WTC11 (cell line): Measurements from ENCODE around the gene MC2R. TPM values are rescaled to one million over a fixed set of nuclear protein-coding genes. Genes with fewer than 3 reads are reported as not detected.

ENCODE experiments used
- ATAC-seq: fragments of 200-7000 bp; cut with Tn5 transposase; 2 replicates; pipeline ENCODE4 v1.10.0; 2021; ENCODE audit warnings: mild to moderate bottlenecking, moderate library complexity
- CTCF ChIA-PET: fragments of 300-600 bp; sonication (Branson Sonifier 250); formaldehyde crosslinking; loops from one replicate; lab custom pipeline; 2021; ENCODE audit warnings: antibody characterized with exemption; lab: Charles Lee
- POLR2A ChIA-PET: fragments of 350-600 bp; sonication (Branson Sonifier 250); formaldehyde crosslinking; loops from one replicate; lab custom pipeline; 2021; ENCODE audit warnings: antibody characterized with exemption; lab: Charles Lee
- DNase-seq: peaks from one replicate; pipeline ENCODE4 v3.0.0; 2021; ENCODE audit warnings: low spot score
- H3K27ac Mint-ChIP-seq: 2 replicates; pipeline ENCODE4 v1.8.0; 2021; ENCODE audit warnings: mixed read lengths
- H3K27me3 Mint-ChIP-seq: 2 replicates; pipeline ENCODE4 v1.8.0; 2021; ENCODE audit warnings: low read depth, mild to moderate bottlenecking, moderate library complexity, mixed read lengths
- H3K36me3 Mint-ChIP-seq: 2 replicates; pipeline ENCODE4 v1.8.0; 2021; ENCODE audit warnings: mixed read lengths
- H3K4me1 Mint-ChIP-seq: 2 replicates; pipeline ENCODE4 v1.8.0; 2022; ENCODE audit warnings: mixed read lengths
- H3K4me3 Mint-ChIP-seq: 2 replicates; pipeline ENCODE4 v1.8.0; 2021; ENCODE audit warnings: mild to moderate bottlenecking, moderate library complexity, mixed read lengths
- H3K9me3 Mint-ChIP-seq: 2 replicates; pipeline ENCODE4 v1.8.0; 2021; ENCODE audit warnings: mixed read lengths
- ATF6 ChIP-seq: sonication (generic); formaldehyde crosslinking; IDR thresholded peaks from 2 replicates; pipeline ENCODE4 v1.8.1; 2023; ENCODE audit warnings: mild to moderate bottlenecking, missing genetic modification reagents
- CDX4 ChIP-seq: fragments of 250-450 bp; sonication (Bioruptor Pico); IDR thresholded peaks from 2 replicates; pipeline ENCODE4 v1.9.0; 2021; ENCODE audit warnings: moderate library complexity, mild to moderate bottlenecking, inconsistent platforms, borderline replicate concordance
- CTCF ChIP-seq: fragments of 200-600 bp; IDR thresholded peaks from 2 replicates; pipeline ENCODE4 v1.8.0; 2022; ENCODE audit warnings: antibody characterized with exemption
- EMX1 ChIP-seq: fragments of 250-450 bp; sonication (Bioruptor Pico); IDR thresholded peaks from 2 replicates; pipeline ENCODE4 v1.8.0; 2021; ENCODE audit warnings: mild to moderate bottlenecking
- ESRRA ChIP-seq: sonication (generic); formaldehyde crosslinking; IDR thresholded peaks from 2 replicates; pipeline ENCODE4 v1.8.1; 2022; ENCODE audit warnings: mild to moderate bottlenecking, missing genetic modification reagents, borderline replicate concordance
- IRF1 ChIP-seq: sonication (generic); formaldehyde crosslinking; IDR thresholded peaks from 2 replicates; pipeline ENCODE4 v1.8.0; 2023; ENCODE audit warnings: missing genetic modification reagents
- JAZF1 ChIP-seq: fragments of 250-450 bp; sonication (Bioruptor Pico); IDR thresholded peaks from 2 replicates; pipeline ENCODE4 v1.9.0; 2021; ENCODE audit warnings: moderate library complexity, mild to moderate bottlenecking, inconsistent platforms
- JUN ChIP-seq: sonication (generic); formaldehyde crosslinking; IDR thresholded peaks from 2 replicates; pipeline ENCODE4 v1.8.0; 2023; ENCODE audit warnings: mild to moderate bottlenecking, missing genetic modification reagents
- MLX ChIP-seq: sonication (generic); formaldehyde crosslinking; IDR thresholded peaks from 2 replicates; pipeline ENCODE4 v1.8.1; 2023; ENCODE audit warnings: mild to moderate bottlenecking, missing genetic modification reagents, moderate library complexity
- NFE2L1 ChIP-seq: sonication (generic); formaldehyde crosslinking; IDR thresholded peaks from 2 replicates; pipeline ENCODE4 v1.8.1; 2023; ENCODE audit warnings: missing genetic modification reagents
- NFYB ChIP-seq: sonication (generic); formaldehyde crosslinking; conservative IDR thresholded peaks from 2 replicates; pipeline ENCODE4 v1.8.0; 2022; ENCODE audit warnings: low read depth, missing genetic modification reagents
- NR1H2 ChIP-seq: sonication (generic); formaldehyde crosslinking; IDR thresholded peaks from 2 replicates; pipeline ENCODE4 v1.9.0; 2021; ENCODE audit warnings: mild to moderate bottlenecking, moderate library complexity, missing genetic modification reagents
- SMAD3 ChIP-seq: sonication (generic); formaldehyde crosslinking; IDR thresholded peaks from 2 replicates; pipeline ENCODE4 v1.8.0; 2022; ENCODE audit warnings: missing genetic modification reagents, mild to moderate bottlenecking, borderline replicate concordance
- STAT6 ChIP-seq: sonication (generic); formaldehyde crosslinking; conservative IDR thresholded peaks from 2 replicates; pipeline ENCODE4 v1.8.1; 2023; ENCODE audit warnings: mild to moderate bottlenecking, low read depth, missing genetic modification reagents, moderate library complexity
- TEAD1 ChIP-seq: sonication (generic); formaldehyde crosslinking; IDR thresholded peaks from 2 replicates; pipeline ENCODE4 v1.8.0; 2022; ENCODE audit warnings: mild to moderate bottlenecking, missing genetic modification reagents
- TEAD4 ChIP-seq: sonication (generic); formaldehyde crosslinking; IDR thresholded peaks from 2 replicates; pipeline ENCODE4 v1.8.0; 2022; ENCODE audit warnings: mild to moderate bottlenecking, missing genetic modification reagents
- ZNF263 ChIP-seq: sonication (generic); formaldehyde crosslinking; IDR thresholded peaks from 2 replicates; pipeline ENCODE4 v1.8.1; 2022; ENCODE audit warnings: low read depth, mild to moderate bottlenecking, moderate library complexity, missing genetic modification reagents
- ZNF532 ChIP-seq: fragments of 250-450 bp; sonication (Bioruptor Pico); IDR thresholded peaks from 2 replicates; pipeline ENCODE4 v1.9.0; 2021; ENCODE audit warnings: mild to moderate bottlenecking, borderline replicate concordance
- ZSCAN18 ChIP-seq: fragments of 250-450 bp; sonication (Bioruptor Pico); IDR thresholded peaks from 2 replicates; pipeline ENCODE4 v2.1.2; 2022; ENCODE audit warnings: mild to moderate bottlenecking, moderate library complexity
- total RNA-seq: library from RNA; stranded (reverse); gene quantifications from 3 replicates; pipeline ENCODE4 v1.2.3, GENCODE V29; 2021

The MC2R gene
- total RNA-seq, 1 experiment from 2014 or later: not detected

GRCh38 chr18:13888191-13888716 is 27.1 kb downstream of the MC2R start (continued):
- no peak for TF ChIP-seq SMAD3 (CRISPR knock-in tag)
- no peak for TF ChIP-seq TEAD1 (CRISPR knock-in tag)
- no peak for TF ChIP-seq JUN (CRISPR knock-in tag)
- TF ChIP-seq IRF1: no peak
- no peak for TF ChIP-seq CDX4
- no peak for TF ChIP-seq ATF6 (CRISPR knock-in tag)
- TF ChIP-seq CTCF: no peak
- TF ChIP-seq STAT6 (CRISPR knock-in tag): no peak
- no peak for TF ChIP-seq NR1H2 (CRISPR knock-in tag)

GRCh38 chr18:13885009-13885408 is 30.3 kb downstream of the MC2R start:
- Mint-ChIP-seq H3K27me3 (peaks cover 2% of the 10 kb centered on the region; the same call in 1 of the 2 replicates), H3K4me1 (peaks cover 6% of the 10 kb centered on the region), H3K9me3 (no peaks in the 10 kb centered on the region), H3K36me3 (no peaks in the 10 kb centered on the region), H3K27ac (no peak overlapping the region), H3K4me3 (no peak overlapping the region)
- no peak for DNase-seq
- ATAC-seq: no peak
- ChIA-PET POLR2A (no interaction called here), CTCF (no interaction called here)
- TF ChIP-seq MLX (CRISPR knock-in tag) (no peak), ESRRA (no peak), TEAD4 (CRISPR knock-in tag) (no peak), JAZF1 (CRISPR knock-in tag) (no peak), ZSCAN18 (no peak), NFE2L1 (no peak), CTCF (no peak), NFYB (no peak), ZNF532 (no peak), ZNF263 (CRISPR knock-in tag) (no peak), EMX1 (CRISPR knock-in tag) (no peak)
